D721Med (cell line): ENCODE results near the gene TMEM106B.

Source experiments
- DNase-seq: peaks from one replicate; pipeline ENCODE4 v3.0.0; 2011; ENCODE audit warnings: low spot score; ENCODE audit not compliant: insufficient read length
- FAIRE-seq: peaks from 2 replicates; lab custom pipeline; 2011; peaks lifted over from hg19 to GRCh38; lab: Jason Lieb, UNC
- CTCF ChIP-seq: IDR thresholded peaks from 2 replicates; pipeline ENCODE4 v1.5.1; 2012; ENCODE audit warnings: mild to moderate bottlenecking, control low read depth; ENCODE audit not compliant: insufficient read depth; ENCODE audit errors: missing control alignments

The TMEM106B gene

GRCh38 chr7:12291870-12292269 is 80.8 kb downstream of the TMEM106B start:
- DNase-seq = no peak
- no peak for FAIRE-seq
- no peak for TF ChIP-seq CTCF
